B cell (primary cell): Measurements from ENCODE around the gene C17orf100. TPM values are rescaled to one million over a fixed set of nuclear protein-coding genes. Genes with fewer than 3 reads are reported as not detected.
A peak's percentile ranks its signal among the peaks of the same experiment; 100 is the strongest.

Experiments used
- ATAC-seq: fragments of 200-7000 bp; cut with Tn5 transposase; one replicate; pipeline ENCODE4 v1.10.0; 2021; ENCODE audit warnings: low read depth, mild to moderate bottlenecking, moderate number of reproducible peaks, moderate library complexity
- CTCF ChIA-PET: fragments of 350-600 bp; sonication (Branson Sonifier 250); formaldehyde crosslinking; loops from one replicate; lab custom pipeline; 2021; ENCODE audit warnings: antibody characterized with exemption, inconsistent platforms; lab: Charles Lee
- POLR2A ChIA-PET: fragments of 350-600 bp; sonication (Branson Sonifier 250); formaldehyde crosslinking; loops from one replicate; lab custom pipeline; 2021; ENCODE audit warnings: antibody characterized with exemption; lab: Charles Lee
- DNase-seq: peaks from one replicate; pipeline ENCODE4 v3.0.0; 2013
- H2AFZ ChIP-seq: 2 replicates; pipeline ENCODE4 v1.6.1; 2012; ENCODE audit warnings: mild to moderate bottlenecking, low read depth, low read length; ENCODE audit not compliant: insufficient read depth, poor library complexity, severe bottlenecking
- H3K27ac ChIP-seq, 2 donors: 1 replicate in 1 of 2; 2 replicates in 1 of 2; pipeline ENCODE4 v1.5.1; 2012 to 2013; ENCODE audit warnings: low read length in 2 of 2, mild to moderate bottlenecking in 2 of 2, moderate library complexity in 1 of 2
- H3K27me3 ChIP-seq, 4 experiments: fragments of 200-600 bp in 1 of 4; sonication (generic) in 1 of 4; replicated peaks in 1 of 4; 1 replicate in 2 of 4; 2 replicates in 2 of 4; pipeline versions ENCODE4 v1.6.1 to v1.7.0; 2013 to 2016; ENCODE audit warnings: low read length in 3 of 4, mild to moderate bottlenecking in 2 of 4, mixed read lengths in 1 of 4, moderate library complexity in 1 of 4; ENCODE audit not compliant: insufficient read depth in 4 of 4, control insufficient read depth in 3 of 4; ENCODE audit errors: control extremely low read depth in 1 of 4
- H3K36me3 ChIP-seq, 2 experiments: replicated peaks in 1 of 2; 1 replicate in 1 of 2; 2 replicates in 1 of 2; pipeline versions ENCODE4 v1.6.1 to v1.7.1; 2013; ENCODE audit warnings: low read length in 1 of 2; ENCODE audit not compliant: insufficient read depth in 2 of 2, control insufficient read depth in 1 of 2; ENCODE audit errors: control extremely low read depth in 1 of 2, extremely low read depth in 1 of 2
- H3K4me1 ChIP-seq, 2 donors: fragments of 200-600 bp in 1 of 2; sonication (generic) in 1 of 2; 1 replicate in 1 of 2; 2 replicates in 1 of 2; pipeline versions ENCODE4 v1.5.1 to v1.6.1; 2013 to 2017; ENCODE audit warnings: low read length in 2 of 2; ENCODE audit not compliant: control insufficient read depth in 2 of 2, insufficient read depth in 2 of 2
- H3K4me2 ChIP-seq: replicated peaks from 2 replicates; pipeline ENCODE3; 2012; ENCODE audit warnings: mild to moderate bottlenecking, low read depth, low read length; ENCODE audit not compliant: poor library complexity, severe bottlenecking
- H3K4me3 ChIP-seq, 5 experiments: fragments of 200-600 bp in 1 of 5; sonication (generic) in 1 of 5; 1 replicate in 3 of 5; 2 replicates in 2 of 5; pipeline versions ENCODE4 v1.5.1 to v1.7.0; 2011 to 2016; ENCODE audit warnings: low read length in 4 of 5, mild to moderate bottlenecking in 4 of 5, low read depth in 2 of 5, control low read depth in 1 of 5, moderate library complexity in 1 of 5; ENCODE audit not compliant: insufficient read depth in 1 of 5; ENCODE audit errors: control extremely low read depth in 1 of 5, extremely low read depth in 1 of 5
- H3K79me2 ChIP-seq: fragments of 200-600 bp; sonication (generic); one replicate; pipeline ENCODE4 v1.6.0; 2016; ENCODE audit warnings: low read length; ENCODE audit not compliant: control insufficient read depth, insufficient read depth
- H3K9ac ChIP-seq: fragments of 200-600 bp; sonication (generic); 2 replicates; pipeline ENCODE4 v1.6.1; 2017; ENCODE audit warnings: mild to moderate bottlenecking, low read length, moderate library complexity
- H3K9me3 ChIP-seq, 3 donors: one replicate each; pipeline versions ENCODE4 v1.6.1 to v1.7.1; 2013; ENCODE audit warnings: low read length in 2 of 3; ENCODE audit not compliant: control insufficient read depth in 2 of 3, insufficient read depth in 1 of 3; ENCODE audit errors: control extremely low read depth in 1 of 3
- H4K20me1 ChIP-seq: 2 replicates; pipeline ENCODE4 v1.6.0; 2012; ENCODE audit warnings: mild to moderate bottlenecking, low read length; ENCODE audit not compliant: insufficient read depth, control insufficient read depth, poor library complexity, severe bottlenecking
- H3K27ac Mint-ChIP-seq: one replicate; pipeline ENCODE4 v1.8.0; 2021; ENCODE audit warnings: mixed read lengths
- H3K27me3 Mint-ChIP-seq: one replicate; pipeline ENCODE4 v1.8.0; 2021; ENCODE audit warnings: mixed read lengths
- H3K4me1 Mint-ChIP-seq: one replicate; pipeline ENCODE4 v1.8.0; 2021; ENCODE audit warnings: mixed read lengths
- H3K4me3 Mint-ChIP-seq: one replicate; pipeline ENCODE4 v1.8.0; 2021; ENCODE audit warnings: mixed read lengths
- H3K9me3 Mint-ChIP-seq: one replicate; pipeline ENCODE4 v1.8.0; 2022; ENCODE audit warnings: mixed read lengths; ENCODE audit not compliant: insufficient read depth
- EZH2 ChIP-seq: IDR thresholded peaks from 2 replicates; pipeline ENCODE4 v1.6.1; 2012; ENCODE audit warnings: borderline replicate concordance, low read depth, mild to moderate bottlenecking, moderate library complexity, low read length; ENCODE audit not compliant: insufficient read depth, poor library complexity, severe bottlenecking
- WGBS: methylation state at CpG from one replicate; pipeline ENCODE4 v1.1.5; 2013; ENCODE audit warnings: missing lambda C conversion rate; ENCODE audit not compliant: insufficient coverage; 5-methylcytosine and 5-hydroxymethylcytosine counted together
- intact Hi-C: fragments of 100-400 bp; cut with micrococcal nuclease; formaldehyde crosslinking; loops from one replicate; pipeline ENCODE4 v1.10.0; 2022
- polyA plus RNA-seq: library from polyadenylated mRNA; depleted of rRNA; stranded (reverse); fragments of >200 nt; gene quantifications from 2 replicates; pipeline ENCODE4 v1.2.3, GENCODE V29; 2012
- total RNA-seq, 2 donors: library from RNA; stranded (reverse); fragments of 120-200 nt in 1 of 2; gene quantifications; 1 replicate in 1 of 2; 2 replicates in 1 of 2; pipeline versions ENCODE4 v1.2.3 to v1.2.4, GENCODE V29; 2013 to 2022
- TF ChIP-seq, protein P1 (sequence below): fragments of 200-600 bp; IDR thresholded peaks from one replicate; pipeline ENCODE4 v1.8.0; 2022; ENCODE audit warnings: antibody characterized with exemption, mild to moderate bottlenecking

The C17orf100 gene
- total and polyA plus RNA-seq, 2 donors (not counting 1 experiment from before 2014, with no cell fraction given), result 3.7 to 11.6 TPM

DNA sequence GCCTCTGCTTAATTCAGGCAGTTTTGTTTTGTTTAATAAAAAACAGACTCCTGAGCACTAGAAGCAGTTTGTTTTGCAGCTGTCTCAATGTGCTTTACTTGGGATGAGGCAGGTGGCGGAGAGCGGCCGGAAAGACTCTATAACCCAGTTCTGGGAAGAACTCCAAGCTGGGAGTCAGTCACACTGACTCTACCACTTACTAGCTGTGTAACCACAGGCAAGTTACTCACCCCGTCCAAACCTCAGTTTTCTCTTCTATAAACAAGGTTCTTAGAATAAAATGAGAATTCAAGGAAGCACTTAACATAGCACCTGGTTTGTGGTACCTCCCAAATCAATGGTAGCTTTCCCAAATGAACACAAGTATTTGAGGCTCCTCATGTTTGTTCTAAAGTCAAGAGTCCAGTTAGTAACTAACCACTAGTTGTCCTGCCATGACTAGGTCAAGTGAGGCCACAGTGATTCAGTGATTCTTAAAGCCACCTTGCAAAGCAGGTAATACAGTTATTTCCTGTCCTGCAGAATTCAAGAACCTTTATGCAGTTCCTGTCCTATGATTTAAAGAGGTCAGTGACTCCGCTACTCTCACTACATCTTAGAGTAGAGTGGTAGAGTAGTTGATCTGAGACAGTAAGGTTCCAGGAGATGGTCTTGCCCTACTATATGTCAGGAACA lies 8.0 kb upstream of the C17orf100 start:
- peak overlapping the region in 1 of 2 donors; percentile 12 for H3K27ac ChIP-seq
- Mint-ChIP-seq H3K4me3 (no peak overlapping the region), H3K27ac (no peak overlapping the region), H3K9me3 (no peaks in the 10 kb centered on the region), H3K4me1 (peaks cover 49% of the 10 kb centered on the region), H3K27me3 (no peaks in the 10 kb centered on the region)
- no peaks in the 10 kb centered on the region for H3K9me3 ChIP-seq
- H3K4me1 ChIP-seq, result peaks cover 22 to 23% of the 10 kb centered on the region in 2 donors
- peaks cover 1 to 47% of the 10 kb centered on the region in 2 experiments for H3K36me3 ChIP-seq
- intact Hi-C loops, result no loop called here
- no peak overlapping the region for H3K9ac ChIP-seq
- no peak for TF ChIP-seq EZH2
- TF ChIP-seq, protein P1, sequence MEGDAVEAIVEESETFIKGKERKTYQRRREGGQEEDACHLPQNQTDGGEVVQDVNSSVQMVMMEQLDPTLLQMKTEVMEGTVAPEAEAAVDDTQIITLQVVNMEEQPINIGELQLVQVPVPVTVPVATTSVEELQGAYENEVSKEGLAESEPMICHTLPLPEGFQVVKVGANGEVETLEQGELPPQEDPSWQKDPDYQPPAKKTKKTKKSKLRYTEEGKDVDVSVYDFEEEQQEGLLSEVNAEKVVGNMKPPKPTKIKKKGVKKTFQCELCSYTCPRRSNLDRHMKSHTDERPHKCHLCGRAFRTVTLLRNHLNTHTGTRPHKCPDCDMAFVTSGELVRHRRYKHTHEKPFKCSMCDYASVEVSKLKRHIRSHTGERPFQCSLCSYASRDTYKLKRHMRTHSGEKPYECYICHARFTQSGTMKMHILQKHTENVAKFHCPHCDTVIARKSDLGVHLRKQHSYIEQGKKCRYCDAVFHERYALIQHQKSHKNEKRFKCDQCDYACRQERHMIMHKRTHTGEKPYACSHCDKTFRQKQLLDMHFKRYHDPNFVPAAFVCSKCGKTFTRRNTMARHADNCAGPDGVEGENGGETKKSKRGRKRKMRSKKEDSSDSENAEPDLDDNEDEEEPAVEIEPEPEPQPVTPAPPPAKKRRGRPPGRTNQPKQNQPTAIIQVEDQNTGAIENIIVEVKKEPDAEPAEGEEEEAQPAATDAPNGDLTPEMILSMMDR, result no peak
- WGBS, result 100% methylated on average over 3 of the region's 5 CpGs
- H4K20me1 ChIP-seq, result peaks cover 18% of the 10 kb centered on the region
- H3K4me3 ChIP-seq, result no peak overlapping the region
- H2AFZ ChIP-seq, result no peak overlapping the region
- H3K79me2 ChIP-seq, result peaks cover 68% of the 10 kb centered on the region
- POLR2A ChIA-PET, result interaction anchor here (0.6 kb wide), 1 partner anchor 200 kb away, joined by 7 read pairs; no protein-coding TSS in a partner anchor
- ATAC-seq (no peak), DNase-seq (no peak)
- no peaks in the 10 kb centered on the region for H3K27me3 ChIP-seq
- H3K4me2 ChIP-seq, result no peak overlapping the region
- CTCF ChIA-PET, result no interaction called here

DNA sequence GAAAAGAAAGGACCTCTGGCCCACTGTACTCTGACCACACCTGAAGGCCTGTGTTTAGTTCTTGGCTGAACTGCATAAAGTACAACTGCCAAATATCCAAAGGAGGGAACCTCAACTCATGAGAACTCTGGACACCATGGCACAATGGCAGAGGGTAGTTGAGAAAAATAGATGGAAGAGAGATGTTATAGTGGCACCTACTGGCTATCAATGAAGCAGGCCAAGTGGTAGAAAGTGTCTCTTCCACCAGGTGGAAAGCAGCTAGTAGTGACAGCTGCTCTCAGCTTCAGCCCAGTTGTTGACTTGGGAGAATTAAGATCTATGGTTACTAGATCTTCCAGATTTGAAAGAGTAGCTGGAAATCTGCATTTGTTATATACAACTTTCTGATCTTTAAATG lies 3.4 kb upstream of the C17orf100 start:
- TF ChIP-seq, protein P1, result no peak
- TF ChIP-seq EZH2, result no peak
- Histone ChIP-seq H3K36me3 (peaks cover 1 to 49% of the 10 kb centered on the region in 2 experiments), H3K27me3 (no peaks in the 10 kb centered on the region), H3K79me2 (peaks cover 55% of the 10 kb centered on the region), H4K20me1 (peaks cover 27% of the 10 kb centered on the region), H2AFZ (no peak overlapping the region), H3K4me1 (peaks cover 21 to 24% of the 10 kb centered on the region in 2 donors), H3K4me3 (no peak overlapping the region), H3K27ac (no peak overlapping the region), H3K9me3 (no peaks in the 10 kb centered on the region), H3K9ac (no peak overlapping the region), H3K4me2 (no peak overlapping the region)
- no peaks in the 10 kb centered on the region for H3K27me3 Mint-ChIP-seq
- no peaks in the 10 kb centered on the region for H3K9me3 Mint-ChIP-seq
- no peak overlapping the region for H3K4me3 Mint-ChIP-seq
- ChIA-PET CTCF (interaction anchor here (0.8 to 1.9 kb wide), 2 partner anchors 9 to 176 kb away, joined by 3 to 13 read pairs; no protein-coding TSS in a partner anchor), POLR2A (no interaction called here)
- intact Hi-C loops, result loop anchor here (2.0 kb wide), 1 partner anchor 175 kb away; no protein-coding TSS in a partner anchor
- H3K27ac Mint-ChIP-seq, result no peak overlapping the region
- peaks cover 49% of the 10 kb centered on the region for H3K4me1 Mint-ChIP-seq
- ATAC-seq, result no peak
- DNase-seq, result no peak
